Loucy (cell line): ENCODE data around the gene PELI2.
A peak's percentile ranks its signal among the peaks of the same experiment; 100 is the strongest.

Source experiments
- H2AFZ ChIP-seq: fragments of 200-600 bp; sonication (generic); 2 replicates; pipeline ENCODE4 v1.6.0; 2016; ENCODE audit warnings: antibody characterized with exemption, mild to moderate bottlenecking, low read length, moderate library complexity
- H3F3A ChIP-seq: fragments of 200-600 bp; 2 replicates; pipeline ENCODE4 v1.6.0; 2016; ENCODE audit warnings: antibody characterized with exemption, low read depth, mild to moderate bottlenecking
- H3K27me3 ChIP-seq: fragments of 200-600 bp; sonication (generic); 2 replicates; pipeline ENCODE4 v1.6.1; 2014; ENCODE audit warnings: low read length, mild to moderate bottlenecking; ENCODE audit not compliant: insufficient read depth, poor library complexity, severe bottlenecking
- H3K36me3 ChIP-seq: fragments of 200-600 bp; sonication (generic); 2 replicates; pipeline ENCODE4 v1.6.1; 2016; ENCODE audit warnings: low read length; ENCODE audit not compliant: insufficient read depth
- H3K4me1 ChIP-seq: fragments of 200-600 bp; sonication (generic); 2 replicates; pipeline ENCODE4 v1.5.1; 2014; ENCODE audit warnings: low read length, mild to moderate bottlenecking; ENCODE audit not compliant: insufficient read depth, poor library complexity, severe bottlenecking
- H3K4me2 ChIP-seq: fragments of 200-600 bp; sonication (generic); 2 replicates; pipeline ENCODE4 v1.6.0; 2014; ENCODE audit warnings: antibody characterized with exemption, low read length, low read depth, mild to moderate bottlenecking; ENCODE audit not compliant: poor library complexity, severe bottlenecking
- H3K4me3 ChIP-seq: fragments of 200-600 bp; sonication (generic); 2 replicates; pipeline ENCODE4 v1.5.1; 2014; ENCODE audit warnings: low read length, mild to moderate bottlenecking, mixed read lengths; ENCODE audit not compliant: poor library complexity, severe bottlenecking
- H3K79me2 ChIP-seq: fragments of 200-600 bp; sonication (generic); 2 replicates; pipeline ENCODE4 v1.6.1; 2014; ENCODE audit warnings: low read length; ENCODE audit not compliant: insufficient read depth
- H3K9ac ChIP-seq: fragments of 200-600 bp; sonication (generic); 2 replicates; pipeline ENCODE4 v1.6.0; 2014; ENCODE audit warnings: mild to moderate bottlenecking, low read depth, low read length, moderate library complexity; ENCODE audit not compliant: poor library complexity, severe bottlenecking
- H3K9me2 ChIP-seq: fragments of 200-600 bp; sonication (generic); replicated peaks from 2 replicates; pipeline ENCODE4 v1.6.1; 2016; ENCODE audit warnings: low read depth, low read length, mixed read lengths
- H3K9me3 ChIP-seq: fragments of 200-600 bp; sonication (generic); 2 replicates; pipeline ENCODE4 v1.6.1; 2014; ENCODE audit warnings: mild to moderate bottlenecking, antibody characterized with exemption, low read length, low read depth; ENCODE audit not compliant: insufficient read depth
- H4K20me1 ChIP-seq: fragments of 200-600 bp; sonication (generic); 2 replicates; pipeline ENCODE4 v1.6.0; 2014; ENCODE audit warnings: antibody characterized with exemption, low read length, mild to moderate bottlenecking; ENCODE audit not compliant: insufficient read depth, poor library complexity, severe bottlenecking
- CTCF ChIP-seq: fragments of 200-600 bp; sonication (generic); conservative IDR thresholded peaks from 2 replicates; pipeline ENCODE4 v1.5.1; 2014; ENCODE audit warnings: mild to moderate bottlenecking, antibody characterized with exemption, low read length
- EZH2phosphoT487 ChIP-seq: fragments of 200-600 bp; IDR thresholded peaks from 2 replicates; pipeline ENCODE4 v1.6.1; 2018; ENCODE audit warnings: antibody characterized with exemption, mild to moderate bottlenecking, moderate library complexity, borderline replicate concordance

PELI2 gene

GRCh38 chr14:56342494-56342942 lies 224.3 kb downstream of the PELI2 start:
- TF ChIP-seq EZH2phosphoT487 (no peak), CTCF (no peak)
- Histone ChIP-seq H3K79me2 (peaks cover 16% of the 10 kb centered on the region; the same call in 1 of the 2 replicates), H4K20me1 (no peaks in the 10 kb centered on the region), H3K4me3 (peak overlapping the region; percentile 60), H3K9me2 (no peaks in the 10 kb centered on the region), H3K4me2 (peak overlapping the region; percentile 76), H3K4me1 (peaks cover 81% of the 10 kb centered on the region), H3K9me3 (no peaks in the 10 kb centered on the region; the same call in 1 of the 2 replicates), H2AFZ (no peak overlapping the region), H3K9ac (peak overlapping the region; percentile 88), H3K27me3 (no peaks in the 10 kb centered on the region), H3K36me3 (no peaks in the 10 kb centered on the region), H3F3A (peaks cover 36% of the 10 kb centered on the region)

DNA sequence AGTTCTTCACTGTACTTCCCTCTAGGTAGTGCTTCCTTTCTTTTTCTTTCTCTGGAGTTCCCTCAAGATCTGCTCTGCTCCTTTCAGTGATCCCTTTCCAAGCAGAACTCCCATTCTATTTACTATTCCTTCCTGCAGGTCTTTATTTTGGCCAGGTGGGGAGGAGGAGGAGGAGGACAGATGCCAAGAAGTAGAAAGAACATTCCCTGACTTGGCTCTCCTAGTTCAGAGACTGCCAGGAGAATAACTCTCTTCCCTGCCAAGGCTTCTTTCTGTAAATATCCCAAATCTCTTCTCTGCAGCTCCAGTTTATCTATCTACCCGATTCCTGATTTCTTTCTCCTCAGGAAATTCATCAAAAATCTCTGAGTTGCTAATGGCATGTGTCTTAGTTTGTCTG lies 231.7 kb downstream of the PELI2 start:
- 0 out of 2 replicates have a peak, but pooled peaks cover 4% of the 10 kb centered on the region for H3K79me2 ChIP-seq
- H4K20me1 ChIP-seq: no peaks in the 10 kb centered on the region
- no peaks in the 10 kb centered on the region for H3F3A ChIP-seq
- H3K27me3 ChIP-seq: no peaks in the 10 kb centered on the region
- H3K4me1 ChIP-seq: peaks cover 36% of the 10 kb centered on the region
- no peak overlapping the region for H2AFZ ChIP-seq
- H3K9me3 ChIP-seq: peaks cover 25% of the 10 kb centered on the region
- H3K9me2 ChIP-seq: no peaks in the 10 kb centered on the region
- H3K4me3 ChIP-seq: no peak overlapping the region
- H3K9ac ChIP-seq: no peak overlapping the region
- H3K4me2 ChIP-seq: no peak overlapping the region
- peaks cover 13% of the 10 kb centered on the region for H3K36me3 ChIP-seq
- TF ChIP-seq EZH2phosphoT487 (no peak), CTCF (no peak)
